ENCODE results near the gene ESRRA. TPM values are rescaled to one million over a fixed set of nuclear protein-coding genes. Genes with fewer than 3 reads are reported as not detected.
A peak's percentile ranks its signal among the peaks of the same experiment; 100 is the strongest.

Gene ESRRA
- total and polyA plus RNA-seq, 2 of the 13 experiments (the other 11 are each of a cell fraction or from before 2014, with no cell fraction given): 18.1 to 36.3 TPM

DNA sequence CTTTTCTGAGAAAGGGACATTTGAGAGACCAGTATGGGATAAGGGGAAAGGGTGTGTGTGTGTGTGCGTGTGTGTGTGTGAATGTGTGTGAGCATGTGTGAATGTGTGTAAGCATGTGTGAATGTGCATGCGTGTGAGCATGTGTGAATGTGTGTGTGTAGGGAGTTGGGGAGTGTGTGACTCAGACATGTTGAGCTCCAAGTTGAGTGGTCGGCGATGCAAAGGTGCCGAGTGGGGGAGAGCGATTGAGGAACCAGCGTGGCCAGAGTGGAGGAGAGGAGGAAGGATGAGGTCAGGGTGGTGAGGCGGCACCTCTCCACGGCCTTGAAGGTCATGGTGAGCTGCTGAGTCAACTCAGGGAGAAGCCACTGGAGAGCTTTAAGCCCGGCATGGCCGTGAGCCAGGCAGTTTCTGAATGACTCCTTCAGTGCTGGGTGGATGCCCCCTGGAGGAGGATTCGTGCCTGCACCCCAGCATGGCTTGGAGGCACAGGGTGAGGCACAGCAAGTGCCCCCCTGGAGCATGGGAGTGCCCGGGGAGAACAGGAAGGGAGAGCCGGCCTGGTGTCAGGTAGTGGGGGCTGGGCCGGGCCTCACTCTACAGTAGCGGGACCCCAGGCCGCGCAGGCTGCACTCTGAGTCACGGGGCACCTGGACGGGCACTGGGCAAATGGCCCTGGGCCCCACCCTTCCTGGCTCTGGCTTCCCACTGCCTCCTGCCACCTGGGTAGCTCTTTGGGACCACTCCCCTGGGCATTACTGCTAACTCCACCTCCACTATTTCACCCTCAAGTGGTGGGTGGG, 26.4 kb downstream of the ESRRA start (continued):
- peak; percentile 33; the same call in 1 of the 2 replicates for TF ChIP-seq GATAD1 (CRISPR knock-in tag; IDR thresholded peaks at IDR 0.05)
- peak; percentile 39; the same call in 1 of the 2 replicates for TF ChIP-seq THAP11 (CRISPR knock-in tag; IDR thresholded peaks at IDR 0.05)
- peak; percentile 40; the same call in 1 of the 2 replicates for TF ChIP-seq GABPB1 (CRISPR knock-in tag; IDR thresholded peaks at IDR 0.05)
- TF ChIP-seq GLI4 (CRISPR knock-in tag; IDR thresholded peaks at IDR 0.05; ENCODE audit: borderline replicate concordance): no peak
- TF ChIP-seq SMC3 (IDR thresholded peaks at IDR 0.05; ENCODE audit: low read length): peak; percentile 50
- TF ChIP-seq, protein P1, sequence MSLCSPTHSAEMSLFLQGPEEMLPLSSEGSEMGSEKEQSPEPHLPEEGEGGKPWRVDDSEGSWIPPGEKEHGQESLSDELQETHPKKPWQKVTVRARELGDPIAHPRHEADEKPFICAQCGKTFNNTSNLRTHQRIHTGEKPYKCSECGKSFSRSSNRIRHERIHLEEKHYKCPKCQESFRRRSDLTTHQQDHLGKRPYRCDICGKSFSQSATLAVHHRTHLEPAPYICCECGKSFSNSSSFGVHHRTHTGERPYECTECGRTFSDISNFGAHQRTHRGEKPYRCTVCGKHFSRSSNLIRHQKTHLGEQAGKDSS (CRISPR knock-in tag; IDR thresholded peaks at IDR 0.05; ENCODE audit: borderline replicate concordance, low read depth): 0 out of 2 replicates have a peak, but pooled peaks have one; percentile 50
- TF ChIP-seq ZNF225 (CRISPR knock-in tag; IDR thresholded peaks at IDR 0.05): 0 out of 2 replicates have a peak, but pooled peaks have one; percentile 49
- TF ChIP-seq ZNF460 (CRISPR knock-in tag; IDR thresholded peaks at IDR 0.05; ENCODE audit: borderline replicate concordance): no peak
- no peak for TF ChIP-seq FLYWCH1 (CRISPR knock-in tag; IDR thresholded peaks at IDR 0.05)
- TF ChIP-seq, protein P2, sequence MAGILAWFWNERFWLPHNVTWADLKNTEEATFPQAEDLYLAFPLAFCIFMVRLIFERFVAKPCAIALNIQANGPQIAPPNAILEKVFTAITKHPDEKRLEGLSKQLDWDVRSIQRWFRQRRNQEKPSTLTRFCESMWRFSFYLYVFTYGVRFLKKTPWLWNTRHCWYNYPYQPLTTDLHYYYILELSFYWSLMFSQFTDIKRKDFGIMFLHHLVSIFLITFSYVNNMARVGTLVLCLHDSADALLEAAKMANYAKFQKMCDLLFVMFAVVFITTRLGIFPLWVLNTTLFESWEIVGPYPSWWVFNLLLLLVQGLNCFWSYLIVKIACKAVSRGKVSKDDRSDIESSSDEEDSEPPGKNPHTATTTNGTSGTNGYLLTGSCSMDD (CRISPR knock-in tag; IDR thresholded peaks at IDR 0.05): no peak
- TF ChIP-seq, protein P3, sequence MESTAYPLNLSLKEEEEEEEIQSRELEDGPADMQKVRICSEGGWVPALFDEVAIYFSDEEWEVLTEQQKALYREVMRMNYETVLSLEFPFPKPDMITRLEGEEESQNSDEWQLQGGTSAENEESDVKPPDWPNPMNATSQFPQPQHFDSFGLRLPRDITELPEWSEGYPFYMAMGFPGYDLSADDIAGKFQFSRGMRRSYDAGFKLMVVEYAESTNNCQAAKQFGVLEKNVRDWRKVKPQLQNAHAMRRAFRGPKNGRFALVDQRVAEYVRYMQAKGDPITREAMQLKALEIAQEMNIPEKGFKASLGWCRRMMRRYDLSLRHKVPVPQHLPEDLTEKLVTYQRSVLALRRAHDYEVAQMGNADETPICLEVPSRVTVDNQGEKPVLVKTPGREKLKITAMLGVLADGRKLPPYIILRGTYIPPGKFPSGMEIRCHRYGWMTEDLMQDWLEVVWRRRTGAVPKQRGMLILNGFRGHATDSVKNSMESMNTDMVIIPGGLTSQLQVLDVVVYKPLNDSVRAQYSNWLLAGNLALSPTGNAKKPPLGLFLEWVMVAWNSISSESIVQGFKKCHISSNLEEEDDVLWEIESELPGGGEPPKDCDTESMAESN (CRISPR knock-in tag; conservative IDR thresholded peaks at IDR 0.05): 0 out of 2 replicates have a peak, but pooled peaks have one; percentile 27
- 0 out of 2 replicates have a peak, but pooled peaks have one; percentile 22 for TF ChIP-seq ZNF354B (CRISPR knock-in tag; IDR thresholded peaks at IDR 0.05)
- TF ChIP-seq STAG1 (CRISPR knock-in tag; IDR thresholded peaks at IDR 0.05): peak; percentile 61
- TF ChIP-seq, protein P4, sequence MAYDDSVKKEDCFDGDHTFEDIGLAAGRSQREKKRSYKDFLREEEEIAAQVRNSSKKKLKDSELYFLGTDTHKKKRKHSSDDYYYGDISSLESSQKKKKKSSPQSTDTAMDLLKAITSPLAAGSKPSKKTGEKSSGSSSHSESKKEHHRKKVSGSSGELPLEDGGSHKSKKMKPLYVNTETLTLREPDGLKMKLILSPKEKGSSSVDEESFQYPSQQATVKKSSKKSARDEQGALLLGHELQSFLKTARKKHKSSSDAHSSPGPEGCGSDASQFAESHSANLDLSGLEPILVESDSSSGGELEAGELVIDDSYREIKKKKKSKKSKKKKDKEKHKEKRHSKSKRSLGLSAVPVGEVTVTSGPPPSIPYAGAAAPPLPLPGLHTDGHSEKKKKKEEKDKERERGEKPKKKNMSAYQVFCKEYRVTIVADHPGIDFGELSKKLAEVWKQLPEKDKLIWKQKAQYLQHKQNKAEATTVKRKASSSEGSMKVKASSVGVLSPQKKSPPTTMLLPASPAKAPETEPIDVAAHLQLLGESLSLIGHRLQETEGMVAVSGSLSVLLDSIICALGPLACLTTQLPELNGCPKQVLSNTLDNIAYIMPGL (CRISPR knock-in tag; IDR thresholded peaks at IDR 0.05; ENCODE audit: borderline replicate concordance in 1 of 2, low read depth in 1 of 2): peak in 1 of 2 experiments; percentile 75; a peak in 1 of 4 replicates
- 0 out of 2 replicates have a peak, but pooled peaks have one; percentile 29 for TF ChIP-seq NBN (conservative IDR thresholded peaks at IDR 0.05)
- TF ChIP-seq ZNF615 (CRISPR knock-in tag; IDR thresholded peaks at IDR 0.05; ENCODE audit: borderline replicate concordance): no peak
- 0 out of 2 replicates have a peak, but pooled peaks have one; percentile 16 for TF ChIP-seq NCOA2 (CRISPR knock-in tag; IDR thresholded peaks at IDR 0.05)
- TF ChIP-seq, protein P5, sequence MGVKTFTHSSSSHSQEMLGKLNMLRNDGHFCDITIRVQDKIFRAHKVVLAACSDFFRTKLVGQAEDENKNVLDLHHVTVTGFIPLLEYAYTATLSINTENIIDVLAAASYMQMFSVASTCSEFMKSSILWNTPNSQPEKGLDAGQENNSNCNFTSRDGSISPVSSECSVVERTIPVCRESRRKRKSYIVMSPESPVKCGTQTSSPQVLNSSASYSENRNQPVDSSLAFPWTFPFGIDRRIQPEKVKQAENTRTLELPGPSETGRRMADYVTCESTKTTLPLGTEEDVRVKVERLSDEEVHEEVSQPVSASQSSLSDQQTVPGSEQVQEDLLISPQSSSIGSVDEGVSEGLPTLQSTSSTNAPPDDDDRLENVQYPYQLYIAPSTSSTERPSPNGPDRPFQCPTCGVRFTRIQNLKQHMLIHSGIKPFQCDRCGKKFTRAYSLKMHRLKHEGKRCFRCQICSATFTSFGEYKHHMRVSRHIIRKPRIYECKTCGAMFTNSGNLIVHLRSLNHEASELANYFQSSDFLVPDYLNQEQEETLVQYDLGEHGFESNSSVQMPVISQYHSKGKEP (CRISPR knock-in tag; IDR thresholded peaks at IDR 0.05): 0 out of 2 replicates have a peak, but pooled peaks have one; percentile 11
- TF ChIP-seq, protein P6, sequence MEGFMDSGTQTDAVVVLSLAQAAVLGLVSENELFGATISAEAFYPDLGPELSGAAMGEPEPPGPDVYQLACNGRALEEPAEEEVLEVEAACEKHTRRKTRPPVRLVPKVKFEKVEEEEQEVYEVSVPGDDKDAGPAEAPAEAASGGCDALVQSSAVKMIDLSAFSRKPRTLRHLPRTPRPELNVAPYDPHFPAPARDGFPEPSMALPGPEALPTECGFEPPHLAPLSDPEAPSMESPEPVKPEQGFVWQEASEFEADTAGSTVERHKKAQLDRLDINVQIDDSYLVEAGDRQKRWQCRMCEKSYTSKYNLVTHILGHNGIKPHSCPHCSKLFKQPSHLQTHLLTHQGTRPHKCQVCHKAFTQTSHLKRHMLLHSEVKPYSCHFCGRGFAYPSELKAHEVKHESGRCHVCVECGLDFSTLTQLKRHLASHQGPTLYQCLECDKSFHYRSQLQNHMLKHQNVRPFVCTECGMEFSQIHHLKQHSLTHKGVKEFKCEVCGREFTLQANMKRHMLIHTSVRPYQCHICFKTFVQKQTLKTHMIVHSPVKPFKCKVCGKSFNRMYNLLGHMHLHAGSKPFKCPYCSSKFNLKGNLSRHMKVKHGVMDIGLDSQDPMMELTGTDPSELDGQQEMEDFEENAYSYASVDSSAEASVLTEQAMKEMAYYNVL (CRISPR knock-in tag; IDR thresholded peaks at IDR 0.05; ENCODE audit: borderline replicate concordance): no peak
